ENCODE data around the gene CTTNBP2NL.

Gene CTTNBP2NL

DNA sequence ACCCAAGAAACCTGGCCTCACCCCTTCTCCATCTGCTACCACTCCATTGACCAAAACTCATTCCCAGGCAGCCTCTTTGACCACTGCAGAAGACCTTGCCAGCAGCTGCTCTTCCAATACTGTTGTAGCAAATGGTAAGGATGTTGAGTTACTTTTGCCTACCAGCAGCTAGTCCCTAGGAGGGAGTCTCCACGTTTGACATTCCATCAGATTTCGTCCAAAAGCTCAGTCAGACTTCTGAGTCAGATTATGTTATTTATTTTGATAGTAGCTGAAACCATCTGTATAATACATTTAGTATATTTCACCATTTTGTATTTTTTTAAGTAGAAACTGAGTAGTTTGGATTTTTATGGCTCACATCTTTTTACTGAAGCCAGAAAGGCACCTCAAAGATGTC lies 61.2 kb downstream of the CTTNBP2NL start:
- H3K27ac ChIP-seq: no peak overlapping the region
- TF ChIP-seq, protein P1, sequence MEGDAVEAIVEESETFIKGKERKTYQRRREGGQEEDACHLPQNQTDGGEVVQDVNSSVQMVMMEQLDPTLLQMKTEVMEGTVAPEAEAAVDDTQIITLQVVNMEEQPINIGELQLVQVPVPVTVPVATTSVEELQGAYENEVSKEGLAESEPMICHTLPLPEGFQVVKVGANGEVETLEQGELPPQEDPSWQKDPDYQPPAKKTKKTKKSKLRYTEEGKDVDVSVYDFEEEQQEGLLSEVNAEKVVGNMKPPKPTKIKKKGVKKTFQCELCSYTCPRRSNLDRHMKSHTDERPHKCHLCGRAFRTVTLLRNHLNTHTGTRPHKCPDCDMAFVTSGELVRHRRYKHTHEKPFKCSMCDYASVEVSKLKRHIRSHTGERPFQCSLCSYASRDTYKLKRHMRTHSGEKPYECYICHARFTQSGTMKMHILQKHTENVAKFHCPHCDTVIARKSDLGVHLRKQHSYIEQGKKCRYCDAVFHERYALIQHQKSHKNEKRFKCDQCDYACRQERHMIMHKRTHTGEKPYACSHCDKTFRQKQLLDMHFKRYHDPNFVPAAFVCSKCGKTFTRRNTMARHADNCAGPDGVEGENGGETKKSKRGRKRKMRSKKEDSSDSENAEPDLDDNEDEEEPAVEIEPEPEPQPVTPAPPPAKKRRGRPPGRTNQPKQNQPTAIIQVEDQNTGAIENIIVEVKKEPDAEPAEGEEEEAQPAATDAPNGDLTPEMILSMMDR (IDR thresholded peaks at IDR 0.05): no peak

DNA sequence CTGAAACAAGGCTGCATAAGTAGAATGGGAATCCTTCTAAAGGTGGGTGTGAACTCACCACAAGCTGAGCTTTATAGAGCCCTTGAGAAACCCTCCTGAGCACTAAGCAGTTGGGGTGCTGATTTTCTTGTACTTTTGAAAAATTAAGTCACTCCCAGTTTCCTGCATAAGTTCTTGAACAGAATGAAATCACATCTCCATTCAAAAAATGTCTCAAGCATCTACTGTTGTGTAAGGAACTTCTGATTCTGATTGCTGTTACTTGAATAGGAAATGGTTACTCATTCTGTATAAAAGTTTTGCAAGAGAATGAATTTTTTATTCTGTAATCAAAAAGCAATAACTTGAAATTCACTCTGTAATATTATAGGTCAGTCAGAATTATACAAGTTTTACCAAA lies 61.9 kb downstream of the CTTNBP2NL start:
- TF ChIP-seq ZFX (IDR thresholded peaks at IDR 0.05; ENCODE audit: borderline replicate concordance): no peak
- TF ChIP-seq, protein P1 (IDR thresholded peaks at IDR 0.05): no peak
- H3K27ac ChIP-seq: no peak overlapping the region

DNA sequence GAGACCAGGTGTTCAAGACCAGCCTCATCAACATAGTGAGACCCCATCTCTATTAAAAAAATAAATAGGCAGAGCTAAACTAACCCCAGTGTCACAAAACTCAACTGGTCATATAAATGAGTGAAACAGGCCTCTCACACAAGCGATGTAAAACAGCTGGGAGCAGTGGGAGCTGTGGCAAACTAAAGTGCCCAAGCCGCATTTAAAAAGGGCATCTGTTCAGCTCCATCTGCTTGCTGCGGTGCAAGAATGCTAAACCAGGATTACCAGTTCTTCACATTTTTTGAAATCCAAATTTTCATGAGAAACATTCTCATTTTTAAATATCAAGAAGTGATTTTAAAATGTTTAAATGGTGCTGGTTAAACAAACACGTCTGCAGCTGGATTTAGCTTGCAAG lies 62.7 kb downstream of the CTTNBP2NL start:
- H3K27ac ChIP-seq: no peak overlapping the region
- TF ChIP-seq ZFX (IDR thresholded peaks at IDR 0.05; ENCODE audit: borderline replicate concordance): no peak
- TF ChIP-seq, protein P1 (IDR thresholded peaks at IDR 0.05): no peak

DNA sequence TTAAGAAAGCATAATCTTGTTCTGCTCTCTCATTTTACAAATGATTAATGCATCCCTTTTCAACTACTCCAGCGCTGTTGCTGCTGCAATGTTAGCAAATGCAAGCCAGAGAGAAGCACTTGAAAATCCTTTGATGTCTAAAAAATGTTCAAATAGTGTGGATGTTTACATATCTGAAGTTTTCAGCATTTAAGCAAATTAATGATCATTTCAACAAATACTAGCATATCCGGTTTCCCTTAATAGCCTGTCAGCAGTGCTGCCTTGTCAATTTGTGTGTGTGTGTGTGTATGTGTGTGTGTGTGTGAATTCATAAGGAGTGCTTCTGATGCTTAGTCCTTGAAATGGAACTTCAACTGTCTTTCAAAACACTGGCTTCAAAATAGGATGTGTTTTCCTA lies 64.6 kb downstream of the CTTNBP2NL start:
- H3K27ac ChIP-seq: no peak overlapping the region
- TF ChIP-seq, protein P1 (IDR thresholded peaks at IDR 0.05): no peak
- TF ChIP-seq ZFX (IDR thresholded peaks at IDR 0.05; ENCODE audit: borderline replicate concordance): no peak

DNA sequence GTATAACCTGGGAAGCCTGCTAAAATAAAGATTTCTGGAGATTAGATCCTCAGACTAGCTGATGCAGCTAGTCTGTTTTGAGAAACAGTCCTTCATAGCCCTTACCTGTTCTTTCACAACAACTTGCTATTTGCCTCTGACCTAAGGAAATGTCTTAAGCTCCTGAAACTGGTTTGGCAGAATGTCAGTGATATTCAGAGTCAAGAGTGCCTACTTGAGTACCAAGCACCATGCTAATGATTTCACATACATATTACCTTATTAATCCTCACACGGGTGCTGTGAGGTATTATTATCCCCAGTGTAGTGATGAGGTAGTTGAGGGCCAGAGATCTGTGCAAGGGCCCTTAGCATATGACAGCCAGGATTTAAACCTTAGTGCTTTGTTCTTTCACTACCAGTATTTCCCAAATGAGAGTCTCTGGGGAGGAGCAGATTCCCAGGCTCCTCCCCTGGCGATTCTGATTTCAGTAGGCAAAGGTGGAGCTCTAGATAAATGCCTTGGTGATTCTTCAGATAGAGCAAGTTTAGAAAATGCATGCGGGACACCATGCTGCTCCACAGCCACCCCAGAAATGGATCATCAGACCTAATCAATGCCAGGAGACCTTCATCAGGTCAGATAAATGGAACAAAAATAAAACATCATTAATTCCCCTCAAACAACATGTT lies 65.3 kb downstream of the CTTNBP2NL start:
- H3K27ac ChIP-seq: peak overlapping the region; percentile 72
- TF ChIP-seq ZFX (IDR thresholded peaks at IDR 0.05; ENCODE audit: borderline replicate concordance): no peak
- TF ChIP-seq, protein P1 (IDR thresholded peaks at IDR 0.05): no peak

DNA sequence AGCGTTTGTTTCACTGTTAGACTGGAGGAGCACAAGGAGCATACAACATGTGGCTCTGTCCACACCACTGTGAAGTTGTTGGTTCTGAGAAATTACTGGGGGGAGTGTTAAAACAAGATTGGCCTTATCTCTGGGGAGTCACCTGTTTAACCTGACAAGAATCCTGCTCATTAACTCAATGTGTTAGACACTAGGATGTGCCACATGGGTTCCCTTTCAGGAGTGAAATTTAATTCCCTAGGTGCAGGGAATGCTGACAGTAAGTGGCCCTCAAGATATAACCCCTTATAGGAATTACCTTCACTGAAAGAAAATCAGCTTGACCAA lies 66.9 kb downstream of the CTTNBP2NL start:
- H3K27ac ChIP-seq: peak overlapping the region; percentile 72; the same call in 1 of the 2 replicates
- TF ChIP-seq ZFX (IDR thresholded peaks at IDR 0.05; ENCODE audit: borderline replicate concordance): no peak
- TF ChIP-seq, protein P1 (IDR thresholded peaks at IDR 0.05): no peak

DNA sequence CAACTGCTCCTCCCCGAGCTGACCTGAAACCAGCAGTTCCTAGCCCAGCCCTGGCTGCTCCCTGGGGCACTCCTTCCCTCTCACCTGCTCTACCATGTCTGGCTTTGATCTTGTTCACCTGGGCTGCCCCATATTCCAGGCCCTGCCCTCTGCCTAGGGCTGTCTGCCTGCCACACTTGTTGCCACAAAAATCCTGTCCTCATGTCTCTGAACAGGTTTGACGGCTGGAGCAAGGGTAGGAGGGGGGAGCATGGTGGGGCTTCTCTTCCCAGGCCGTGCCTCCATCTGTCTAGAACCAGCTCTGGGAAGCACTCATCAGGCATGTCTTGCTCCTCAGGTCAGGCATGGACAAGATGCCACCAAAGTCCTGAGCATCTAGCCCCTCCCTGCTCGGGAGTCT lies 68.5 kb downstream of the CTTNBP2NL start:
- no peak overlapping the region for H3K27ac ChIP-seq
- TF ChIP-seq, protein P1 (IDR thresholded peaks at IDR 0.05): no peak
- no peak for TF ChIP-seq ZFX (IDR thresholded peaks at IDR 0.05; ENCODE audit: borderline replicate concordance)

Data from 22Rv1 (cell line).